ENCODE data around the gene RAB19.

Gene RAB19

DNA sequence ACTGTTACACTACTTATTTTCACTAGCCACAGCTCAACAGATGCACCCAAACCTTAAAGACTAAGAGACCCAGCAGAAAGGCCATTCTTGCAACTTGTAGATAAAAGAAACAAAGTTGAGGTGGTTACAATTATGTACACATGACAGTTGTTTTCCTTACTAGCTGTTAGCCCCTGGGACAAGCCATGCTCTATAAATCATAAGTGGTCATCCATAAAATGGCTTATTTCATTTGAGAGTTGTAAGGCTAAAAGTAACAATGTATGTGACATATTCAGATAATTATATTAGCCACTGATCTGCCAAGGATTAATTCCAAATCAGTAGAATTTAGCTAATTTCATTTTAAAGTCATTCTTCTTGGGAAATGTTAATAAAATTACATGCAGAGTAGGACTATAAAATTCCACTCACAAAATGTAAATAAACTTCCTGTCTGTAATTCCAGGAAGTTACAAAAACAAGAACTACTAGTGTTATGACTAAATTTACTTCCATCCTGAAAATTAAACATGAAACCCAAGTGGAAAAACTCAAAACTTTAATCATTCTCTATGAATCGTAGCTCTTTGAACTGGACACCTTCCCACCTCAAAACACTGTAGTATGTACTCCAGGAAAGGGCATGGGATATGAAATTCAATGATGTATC, 18.8 kb upstream of the RAB19 start:
- Histone ChIP-seq H3K27me3 (replicated peaks; ENCODE audit: control insufficient read depth, insufficient read depth, low read length) (no peaks in the 10 kb centered on the region), H3K4me3 (replicated peaks; ENCODE audit: low read depth, low read length) (no peak overlapping the region), H3K36me3 (ENCODE audit: control insufficient read depth, insufficient read depth, low read length) (no peaks in the 10 kb centered on the region)
- no peak for DNase-seq (ENCODE audit: extremely low read depth, insufficient read length)
- no peak for TF ChIP-seq CTCF (IDR thresholded peaks at IDR 0.05; ENCODE audit: insufficient read depth, low read length, poor library complexity, severe bottlenecking)

DNA sequence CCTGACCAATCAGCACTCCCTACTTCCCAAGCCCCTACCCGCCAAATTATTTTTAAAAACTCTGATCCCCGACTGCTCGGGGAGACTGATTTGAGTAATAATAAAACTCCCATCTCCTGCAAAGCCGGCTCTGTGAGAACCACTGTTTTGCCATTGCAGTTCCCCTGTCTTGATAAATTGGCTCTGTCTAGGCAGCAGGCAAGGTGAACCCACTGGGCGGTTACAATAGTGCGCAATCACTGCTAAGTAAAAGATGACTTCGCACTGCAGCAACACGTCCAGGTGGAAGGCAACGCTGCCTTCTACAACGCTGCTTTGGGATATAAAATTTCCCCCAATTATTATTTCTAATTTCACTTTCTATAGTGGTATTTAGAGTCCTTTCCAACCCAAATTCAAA, 14.4 kb upstream of the RAB19 start:
- Histone ChIP-seq H3K27me3 (replicated peaks; ENCODE audit: control insufficient read depth, insufficient read depth, low read length) (no peaks in the 10 kb centered on the region), H3K4me3 (replicated peaks; ENCODE audit: low read depth, low read length) (no peak overlapping the region), H3K36me3 (ENCODE audit: control insufficient read depth, insufficient read depth, low read length) (no peaks in the 10 kb centered on the region)
- no peak for TF ChIP-seq CTCF (IDR thresholded peaks at IDR 0.05; ENCODE audit: insufficient read depth, low read length, poor library complexity, severe bottlenecking)
- no peak for DNase-seq (ENCODE audit: extremely low read depth, insufficient read length)

DNA sequence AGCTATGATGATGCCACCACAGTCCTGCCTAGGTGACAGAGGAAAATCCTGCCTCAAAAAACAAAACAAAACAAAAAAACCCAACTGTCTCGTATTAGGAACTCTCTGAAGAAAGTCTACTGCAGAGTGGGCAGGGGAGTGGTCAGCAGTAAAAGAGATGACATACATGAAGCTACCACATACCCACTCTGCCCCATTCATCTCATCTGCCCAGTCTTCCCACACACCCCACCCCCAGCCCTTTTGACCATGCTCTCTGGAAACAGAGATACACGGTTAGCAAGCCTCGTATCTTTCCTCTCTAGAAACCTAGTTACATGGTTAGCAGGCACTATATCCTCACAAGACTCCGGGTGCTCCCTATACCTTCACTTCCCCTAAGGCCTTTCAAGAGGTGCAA, 13.8 kb upstream of the RAB19 start:
- TF ChIP-seq CTCF (IDR thresholded peaks at IDR 0.05; ENCODE audit: insufficient read depth, low read length, poor library complexity, severe bottlenecking): no peak
- DNase-seq (ENCODE audit: extremely low read depth, insufficient read length): no peak

DNA sequence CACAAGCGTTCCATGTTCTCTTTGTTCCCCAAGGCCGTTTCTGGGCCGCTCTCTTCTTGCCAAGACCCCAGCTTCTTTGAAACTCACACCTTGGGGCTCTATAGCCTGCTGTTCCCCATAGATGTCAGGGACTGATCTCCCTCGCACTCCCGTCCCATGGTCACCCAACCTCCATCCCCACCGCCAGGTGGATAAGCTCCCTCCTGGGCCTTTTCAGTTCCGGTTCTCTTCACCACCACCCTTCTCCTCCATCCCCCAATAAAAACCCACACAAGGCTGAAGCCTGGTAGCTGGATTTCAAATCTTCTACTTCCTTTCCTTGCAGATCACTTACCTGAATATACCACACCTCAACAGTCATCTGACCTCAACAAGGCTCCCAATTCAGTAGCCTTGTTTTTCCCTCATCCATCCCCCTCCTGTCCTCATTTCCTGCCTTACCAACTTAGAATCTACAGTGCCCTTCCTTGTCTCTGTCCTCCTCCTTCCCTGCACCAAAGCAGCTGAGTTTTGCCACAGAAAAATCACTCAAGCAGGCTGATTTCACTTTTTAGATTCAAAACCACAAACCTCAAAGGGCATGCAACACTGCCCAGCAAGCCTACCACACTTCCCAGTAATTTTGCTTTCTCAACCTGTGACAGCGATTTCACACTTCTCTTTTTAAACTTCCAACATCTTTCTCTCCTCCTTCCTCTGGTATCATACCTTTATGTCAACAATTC, 13.2 kb upstream of the RAB19 start:
- DNase-seq (ENCODE audit: extremely low read depth, insufficient read length): peak; percentile 32
- Histone ChIP-seq H3K36me3 (ENCODE audit: control insufficient read depth, insufficient read depth, low read length) (no peaks in the 10 kb centered on the region), H3K27me3 (replicated peaks; ENCODE audit: control insufficient read depth, insufficient read depth, low read length) (no peaks in the 10 kb centered on the region), H3K4me3 (replicated peaks; ENCODE audit: low read depth, low read length) (no peak overlapping the region; the same call in 1 of the 2 replicates)
- TF ChIP-seq CTCF (IDR thresholded peaks at IDR 0.05; ENCODE audit: insufficient read depth, low read length, poor library complexity, severe bottlenecking): no peak

More for the DNA sequence above, 13.8 kb upstream of the RAB19 start:
- Histone ChIP-seq H3K27me3 (replicated peaks; ENCODE audit: control insufficient read depth, insufficient read depth, low read length) (no peaks in the 10 kb centered on the region), H3K36me3 (ENCODE audit: control insufficient read depth, insufficient read depth, low read length) (no peaks in the 10 kb centered on the region), H3K4me3 (replicated peaks; ENCODE audit: low read depth, low read length) (no peak overlapping the region; the same call in 1 of the 2 replicates)

DNA sequence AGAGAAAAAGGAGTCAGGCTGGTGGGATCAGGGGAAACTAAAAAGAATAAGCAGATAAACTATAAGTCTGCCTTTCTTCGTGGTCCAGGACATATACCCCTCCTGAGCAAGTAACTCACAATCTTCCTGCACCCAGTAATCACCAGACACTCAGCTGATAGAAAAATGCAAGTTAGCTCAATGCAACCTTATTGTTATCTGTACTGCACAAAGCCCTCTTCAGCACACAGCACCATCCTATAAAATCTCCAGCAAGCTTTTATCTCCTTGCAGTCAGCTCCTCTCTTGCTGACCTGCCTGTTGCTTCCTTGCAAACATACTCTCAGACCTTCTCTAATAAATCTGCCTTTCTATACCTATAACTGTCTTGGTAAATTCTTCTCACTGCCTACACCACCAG, 12.2 kb upstream of the RAB19 start:
- H3K4me3 ChIP-seq (replicated peaks; ENCODE audit: low read depth, low read length): no peak overlapping the region
- no peaks in the 10 kb centered on the region for H3K27me3 ChIP-seq (replicated peaks; ENCODE audit: control insufficient read depth, insufficient read depth, low read length)
- no peak for DNase-seq (ENCODE audit: extremely low read depth, insufficient read length)
- TF ChIP-seq CTCF (IDR thresholded peaks at IDR 0.05; ENCODE audit: insufficient read depth, low read length, poor library complexity, severe bottlenecking): no peak
- no peaks in the 10 kb centered on the region for H3K36me3 ChIP-seq (ENCODE audit: control insufficient read depth, insufficient read depth, low read length)

Data from GM06990 (cell line).